ENCODE measurements around the gene PAX8.

The PAX8 gene

DNA sequence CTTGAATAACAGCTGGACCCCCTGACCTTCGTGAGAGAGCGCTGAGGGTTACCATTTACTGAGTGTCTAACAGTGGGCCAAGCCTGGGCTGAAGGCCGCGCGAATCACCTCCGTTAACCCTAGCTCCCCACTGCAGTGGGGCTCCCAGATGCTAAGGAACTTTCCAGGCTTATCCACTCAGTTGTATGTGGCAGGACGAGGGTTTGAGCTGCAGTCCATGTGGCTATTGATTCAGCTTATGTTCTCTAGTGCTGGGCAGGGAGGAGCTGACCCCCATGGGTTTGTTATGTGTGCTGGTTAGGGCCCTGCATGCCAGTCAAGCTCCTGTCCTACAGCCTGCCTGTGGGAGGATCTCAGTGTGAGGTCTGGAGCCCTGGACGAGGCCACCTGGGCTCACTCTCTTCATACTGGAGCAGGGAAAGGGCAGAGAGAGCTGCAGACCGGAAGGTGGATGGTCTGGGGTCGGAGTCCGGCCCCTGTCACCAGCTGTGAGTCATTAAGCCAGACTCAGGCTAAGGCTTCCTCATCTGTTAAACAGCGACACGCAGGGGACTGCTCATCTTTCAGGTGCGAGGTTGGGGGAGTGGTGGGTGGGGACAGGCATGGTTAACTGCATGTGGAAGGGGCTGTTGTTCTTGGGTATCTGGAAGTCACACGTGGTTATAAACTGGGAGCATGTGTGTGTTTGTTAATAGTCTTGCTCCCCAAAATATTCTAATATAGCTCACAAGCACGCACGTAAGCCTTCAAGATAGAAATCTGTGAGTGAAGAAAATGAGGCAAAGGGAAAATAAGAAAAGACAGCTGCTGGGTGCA lies 98.4 kb downstream of the PAX8 start:
- Histone ChIP-seq H3K9ac (ENCODE audit: low read length) (no peak overlapping the region), H3K36me3 (ENCODE audit: control insufficient read depth, low read depth, low read length) (no peaks in the 10 kb centered on the region), H3K27ac (ENCODE audit: low read length) (no peak overlapping the region), H3K27me3 (ENCODE audit: control insufficient read depth, insufficient read depth, low read length) (no peaks in the 10 kb centered on the region), H3K9me3 (ENCODE audit: control insufficient read depth, low read depth, low read length) (no peaks in the 10 kb centered on the region), H3K4me3 (ENCODE audit: low read length) (no peak overlapping the region), H3K4me1 (ENCODE audit: control insufficient read depth, low read depth, low read length) (no peaks in the 10 kb centered on the region)

DNA sequence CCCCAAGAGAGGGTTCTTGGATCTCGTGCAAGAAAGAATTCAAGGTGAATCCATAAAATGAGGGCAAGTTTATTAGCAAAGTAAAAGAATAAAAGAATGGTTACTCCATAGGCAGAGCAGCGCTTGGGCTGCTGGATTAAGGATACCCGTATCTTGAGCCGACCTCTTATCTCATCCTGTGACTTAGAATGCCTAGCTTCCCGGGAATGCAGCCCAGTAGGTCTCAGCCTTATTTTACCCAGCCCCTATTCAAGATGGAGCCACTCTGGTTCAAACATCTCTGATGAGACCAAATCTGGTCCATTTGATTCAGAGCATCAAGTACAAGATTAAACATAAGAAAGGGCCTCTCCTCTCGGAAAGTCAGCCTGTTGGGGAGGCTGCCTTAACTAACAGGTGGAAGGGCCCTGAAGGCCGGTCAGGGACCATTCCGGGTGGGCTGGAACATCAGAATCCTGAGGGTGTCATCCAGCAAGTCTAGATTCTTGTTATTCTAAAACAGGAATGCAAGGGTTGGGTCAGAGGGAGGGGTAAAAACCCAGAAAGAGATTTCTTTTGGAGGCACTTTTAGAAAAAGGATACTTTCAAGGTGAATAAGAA lies 99.2 kb downstream of the PAX8 start:
- Histone ChIP-seq H3K4me3 (ENCODE audit: low read length) (no peak overlapping the region), H3K27me3 (ENCODE audit: control insufficient read depth, insufficient read depth, low read length) (no peaks in the 10 kb centered on the region), H3K9ac (ENCODE audit: low read length) (no peak overlapping the region), H3K27ac (ENCODE audit: low read length) (no peak overlapping the region), H3K4me1 (ENCODE audit: control insufficient read depth, low read depth, low read length) (no peaks in the 10 kb centered on the region), H3K36me3 (ENCODE audit: control insufficient read depth, low read depth, low read length) (no peaks in the 10 kb centered on the region), H3K9me3 (ENCODE audit: control insufficient read depth, low read depth, low read length) (no peaks in the 10 kb centered on the region)

DNA sequence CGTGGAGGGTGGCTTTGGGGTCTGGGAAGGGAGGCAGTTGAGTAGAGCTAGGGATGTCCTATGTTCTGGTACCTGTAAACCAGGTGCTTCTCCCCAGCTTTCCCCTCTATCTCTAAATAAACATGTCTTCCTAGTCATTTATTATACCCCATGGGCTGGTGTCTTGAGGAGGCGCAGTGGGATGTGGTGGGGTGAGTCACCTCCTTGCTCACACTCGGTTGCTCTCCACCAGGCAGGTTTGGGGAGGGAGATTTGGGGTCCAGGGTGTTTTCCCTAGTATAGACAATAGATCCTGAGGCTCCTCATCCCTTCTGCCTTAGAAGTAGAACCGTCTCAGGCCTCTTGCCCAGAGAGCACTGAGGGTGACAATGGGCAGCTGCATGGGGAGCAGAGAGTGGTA lies 99.8 kb downstream of the PAX8 start:
- Histone ChIP-seq H3K36me3 (ENCODE audit: control insufficient read depth, low read depth, low read length) (no peaks in the 10 kb centered on the region), H3K9ac (ENCODE audit: low read length) (no peak overlapping the region), H3K27me3 (ENCODE audit: control insufficient read depth, insufficient read depth, low read length) (no peaks in the 10 kb centered on the region), H3K4me3 (ENCODE audit: low read length) (no peak overlapping the region), H3K4me1 (ENCODE audit: control insufficient read depth, low read depth, low read length) (peaks cover 3% of the 10 kb centered on the region), H3K27ac (ENCODE audit: low read length) (no peak overlapping the region), H3K9me3 (ENCODE audit: control insufficient read depth, low read depth, low read length) (no peaks in the 10 kb centered on the region)

DNA sequence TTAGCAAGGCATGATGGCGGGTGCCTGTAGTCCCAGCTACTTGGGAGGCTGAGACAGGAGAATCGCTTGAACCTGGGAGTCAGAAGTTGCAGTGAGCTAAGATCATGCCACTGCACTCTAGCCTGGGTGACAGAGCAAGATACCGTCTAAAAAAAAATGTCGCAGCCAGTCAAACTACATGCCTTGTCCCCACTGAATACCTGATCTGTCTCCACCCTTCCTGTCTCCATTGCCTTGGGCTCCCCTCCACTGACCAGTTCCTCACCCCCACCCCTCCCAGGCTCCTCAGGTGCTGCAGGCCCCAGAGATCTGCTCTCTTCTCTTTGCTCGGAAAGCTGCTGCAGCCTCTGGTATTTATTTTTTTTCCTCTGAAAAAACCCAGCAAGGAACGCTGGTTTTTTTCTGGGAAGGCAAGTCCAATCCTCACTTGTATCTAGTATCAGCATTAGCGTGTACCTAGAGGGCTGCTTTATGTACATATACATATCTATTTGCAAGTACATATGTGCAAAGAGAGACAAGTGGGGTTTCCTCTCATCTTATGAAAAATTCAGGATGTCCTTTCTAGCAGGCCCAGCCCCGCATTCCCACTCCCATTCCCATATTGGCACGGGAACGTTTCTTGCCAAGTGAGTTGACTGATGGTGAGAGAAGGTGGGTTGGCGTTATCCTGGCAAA lies 100.5 kb downstream of the PAX8 start:
- Histone ChIP-seq H3K36me3 (ENCODE audit: control insufficient read depth, low read depth, low read length) (no peaks in the 10 kb centered on the region), H3K27me3 (ENCODE audit: control insufficient read depth, insufficient read depth, low read length) (no peaks in the 10 kb centered on the region), H3K27ac (ENCODE audit: low read length) (no peak overlapping the region), H3K9me3 (ENCODE audit: control insufficient read depth, low read depth, low read length) (no peaks in the 10 kb centered on the region), H3K4me1 (ENCODE audit: control insufficient read depth, low read depth, low read length) (peaks cover 3% of the 10 kb centered on the region), H3K4me3 (ENCODE audit: low read length) (no peak overlapping the region), H3K9ac (ENCODE audit: low read length) (no peak overlapping the region)

DNA sequence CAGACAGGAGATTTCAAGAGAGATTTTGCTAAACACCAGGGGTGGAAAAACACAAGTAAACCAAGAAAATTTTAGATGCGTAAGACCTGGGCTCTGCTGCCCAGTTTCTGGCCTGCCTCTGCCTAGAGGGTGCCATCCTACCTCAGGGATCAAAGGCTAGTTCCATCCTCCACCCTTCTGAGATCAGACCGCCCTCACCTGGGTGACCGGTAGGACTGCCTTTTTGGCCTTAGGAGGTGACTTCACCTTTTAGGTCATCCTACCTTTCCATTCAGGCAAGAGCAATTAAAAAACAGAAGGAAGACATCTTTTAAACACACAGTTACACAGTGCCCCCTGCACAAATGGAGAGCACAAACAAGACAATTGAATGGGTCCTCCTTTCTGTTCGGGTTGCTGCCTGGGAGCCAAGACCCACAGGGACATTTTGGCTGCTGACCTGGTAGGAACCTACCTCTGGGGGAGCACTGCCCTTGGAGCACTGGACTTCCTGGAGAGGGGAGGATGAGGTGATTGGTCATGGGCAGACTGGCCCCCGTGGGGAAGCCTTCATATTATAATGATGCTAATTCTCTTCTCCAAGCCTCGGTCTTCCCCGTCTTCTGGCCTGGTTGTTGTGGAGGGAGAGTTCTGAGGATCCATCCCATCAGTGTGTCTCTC lies 101.9 kb downstream of the PAX8 start:
- H3K27me3 ChIP-seq (ENCODE audit: control insufficient read depth, insufficient read depth, low read length), result no peaks in the 10 kb centered on the region
- peaks cover 3% of the 10 kb centered on the region for H3K4me1 ChIP-seq (ENCODE audit: control insufficient read depth, low read depth, low read length)
- H3K36me3 ChIP-seq (ENCODE audit: control insufficient read depth, low read depth, low read length), result no peaks in the 10 kb centered on the region
- no peak overlapping the region for H3K27ac ChIP-seq (ENCODE audit: low read length)
- H3K9me3 ChIP-seq (ENCODE audit: control insufficient read depth, low read depth, low read length), result no peaks in the 10 kb centered on the region
- no peak overlapping the region for H3K4me3 ChIP-seq (ENCODE audit: low read length)
- H3K9ac ChIP-seq (ENCODE audit: low read length), result no peak overlapping the region

GRCh38 chr2:113175736-113176695 lies 102.7 kb downstream of the PAX8 start:
- H3K9me3 ChIP-seq (ENCODE audit: control insufficient read depth, low read depth, low read length), result no peaks in the 10 kb centered on the region
- H3K27ac ChIP-seq (ENCODE audit: low read length), result no peak overlapping the region
- no peaks in the 10 kb centered on the region for H3K27me3 ChIP-seq (ENCODE audit: control insufficient read depth, insufficient read depth, low read length)
- no peak overlapping the region for H3K9ac ChIP-seq (ENCODE audit: low read length)
- no peak overlapping the region for H3K4me3 ChIP-seq (ENCODE audit: low read length)
- peaks cover 3% of the 10 kb centered on the region for H3K4me1 ChIP-seq (ENCODE audit: control insufficient read depth, low read depth, low read length)
- no peaks in the 10 kb centered on the region for H3K36me3 ChIP-seq (ENCODE audit: control insufficient read depth, low read depth, low read length)

DNA sequence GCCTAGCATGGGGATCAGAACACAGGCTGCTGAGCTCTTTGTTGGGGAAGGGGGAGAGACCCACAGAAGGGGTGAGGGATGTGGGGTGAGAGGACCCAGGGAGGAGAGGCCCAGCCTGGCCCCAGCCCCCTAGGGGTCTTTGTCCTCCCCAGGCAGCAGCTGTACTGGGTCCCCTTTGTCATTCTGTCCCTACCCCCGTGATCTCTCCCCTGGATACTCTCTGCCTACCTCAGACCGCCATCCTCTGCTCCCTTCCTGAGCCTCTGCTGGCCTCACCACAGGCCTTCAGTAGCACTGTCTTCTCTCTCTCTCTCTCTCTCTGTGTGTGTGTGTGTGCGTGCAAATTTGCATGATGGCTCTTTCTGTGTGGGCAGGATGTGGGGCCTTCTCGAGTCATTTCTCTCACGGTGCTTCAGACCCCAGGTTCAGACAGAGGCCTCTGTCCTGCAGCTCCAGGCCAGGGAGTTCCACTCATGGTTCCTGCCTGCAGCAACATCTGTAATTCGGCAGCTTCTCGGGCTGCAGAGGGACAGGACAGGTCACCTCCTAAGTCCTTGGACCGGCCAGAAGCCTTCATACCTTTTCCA lies 103.6 kb downstream of the PAX8 start:
- no peak overlapping the region for H3K9ac ChIP-seq (ENCODE audit: low read length)
- H3K4me1 ChIP-seq (ENCODE audit: control insufficient read depth, low read depth, low read length), result peaks cover 3% of the 10 kb centered on the region
- no peak overlapping the region for H3K4me3 ChIP-seq (ENCODE audit: low read length)
- H3K36me3 ChIP-seq (ENCODE audit: control insufficient read depth, low read depth, low read length), result no peaks in the 10 kb centered on the region
- no peaks in the 10 kb centered on the region for H3K9me3 ChIP-seq (ENCODE audit: control insufficient read depth, low read depth, low read length)
- H3K27ac ChIP-seq (ENCODE audit: low read length), result no peak overlapping the region
- H3K27me3 ChIP-seq (ENCODE audit: control insufficient read depth, insufficient read depth, low read length), result no peaks in the 10 kb centered on the region

DNA sequence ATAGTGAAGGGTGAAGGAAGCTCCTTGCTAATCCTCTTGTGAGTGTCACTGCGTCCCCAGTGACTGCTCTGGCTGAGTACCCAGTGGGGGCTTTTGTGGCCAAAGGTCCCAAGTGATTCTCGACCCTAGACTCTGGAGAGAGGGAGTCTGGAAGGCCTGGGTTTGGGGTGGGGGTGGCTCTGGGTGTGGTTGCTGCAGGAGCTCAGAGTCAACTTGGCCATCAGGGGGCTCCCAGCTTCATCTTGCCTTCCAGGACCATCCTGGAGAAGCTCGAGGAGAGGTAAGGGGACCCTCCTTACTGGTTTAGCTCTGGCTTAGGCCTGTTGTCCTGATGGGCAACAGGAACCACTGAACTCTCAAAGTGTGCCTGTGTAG lies 104.4 kb downstream of the PAX8 start:
- no peaks in the 10 kb centered on the region for H3K27me3 ChIP-seq (ENCODE audit: control insufficient read depth, insufficient read depth, low read length)
- no peak overlapping the region for H3K9ac ChIP-seq (ENCODE audit: low read length)
- no peak overlapping the region for H3K27ac ChIP-seq (ENCODE audit: low read length)
- no peak overlapping the region for H3K4me3 ChIP-seq (ENCODE audit: low read length)
- H3K9me3 ChIP-seq (ENCODE audit: control insufficient read depth, low read depth, low read length), result no peaks in the 10 kb centered on the region
- H3K4me1 ChIP-seq (ENCODE audit: control insufficient read depth, low read depth, low read length), result peaks cover 3% of the 10 kb centered on the region
- H3K36me3 ChIP-seq (ENCODE audit: control insufficient read depth, low read depth, low read length), result no peaks in the 10 kb centered on the region

DNA sequence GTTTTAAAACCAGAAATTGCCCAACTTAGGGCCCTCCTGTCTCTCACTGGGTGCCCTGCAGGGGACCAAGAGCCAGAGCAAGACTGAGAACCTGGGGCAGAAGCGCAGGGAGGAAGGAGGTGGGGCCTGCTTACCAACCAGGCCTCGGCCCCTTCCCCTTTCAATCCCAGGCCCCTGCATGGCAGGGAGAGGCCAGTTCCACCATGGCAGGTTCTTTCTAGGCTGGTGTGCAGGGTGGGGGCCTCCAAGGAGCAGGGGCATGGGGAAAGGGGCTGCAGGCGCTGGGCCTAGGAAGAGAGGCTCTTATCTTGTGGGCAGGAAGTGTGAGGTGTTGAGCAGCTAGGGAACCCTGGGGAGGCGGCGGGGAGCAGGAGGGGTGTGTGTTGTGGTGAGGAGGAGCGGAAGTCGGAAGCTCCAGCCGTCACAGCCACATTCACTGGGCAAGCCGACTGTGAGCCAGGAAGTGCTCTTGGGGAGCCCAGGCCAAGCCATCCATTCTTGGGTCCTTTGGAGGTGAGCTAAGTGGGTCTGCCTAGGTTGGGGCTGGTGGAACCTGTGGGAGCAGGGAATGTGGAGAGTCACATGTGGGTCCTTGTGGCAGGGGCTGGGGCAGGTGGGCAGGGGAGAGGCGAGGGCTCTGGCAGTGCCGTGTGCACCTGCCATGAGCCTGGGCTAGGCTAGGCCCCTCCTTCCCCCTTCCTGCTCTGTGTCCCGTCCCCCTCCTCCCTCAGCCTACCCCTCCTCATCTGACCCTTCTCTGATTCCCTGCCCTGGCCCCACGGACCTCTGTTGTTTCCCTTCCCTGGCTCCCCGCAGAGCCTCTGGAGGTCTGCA lies 105.0 kb downstream of the PAX8 start, which contains the start of gene PSD4:
TSS of gene PSD4 (plus strand) at position 430 of the 834 bp plus-strand sequence. CDS start 8,486 bp downstream, outside the sequence.
- H3K9me3 ChIP-seq (ENCODE audit: control insufficient read depth, low read depth, low read length), result no peaks in the 10 kb centered on the region
- no peak within 1 kb of the TSS for H3K4me3 ChIP-seq (ENCODE audit: low read length)
- H3K27me3 ChIP-seq (ENCODE audit: control insufficient read depth, insufficient read depth, low read length), result no peaks in the 10 kb centered on the region
- no peak within 1 kb of the TSS for H3K9ac ChIP-seq (ENCODE audit: low read length)
- no peaks in the 10 kb centered on the region for H3K36me3 ChIP-seq (ENCODE audit: control insufficient read depth, low read depth, low read length)
- peaks cover 3% of the 10 kb centered on the region for H3K4me1 ChIP-seq (ENCODE audit: control insufficient read depth, low read depth, low read length)
- H3K27ac ChIP-seq (ENCODE audit: low read length), result no peak within 1 kb of the TSS
